HepG2 (cell line): Measurements from ENCODE around the gene GLCE. TPM values are rescaled to one million over a fixed set of nuclear protein-coding genes. Genes with fewer than 3 reads are reported as not detected.

ENCODE experiments used
- ATAC-seq: fragments of 200-7000 bp; cut with Tn5 transposase; 3 replicates; pipeline ENCODE4 v1.9.1; 2020; ENCODE audit warnings: mild to moderate bottlenecking, moderate library complexity
- BruUV-seq: library from RNA; stranded (reverse); fragments of 400-500 nt; replicated peaks from 2 replicates; lab custom pipeline; 2021; lab: Mats Ljungman, UMichigan
- CTCF ChIA-PET: fragments of 300-600 bp; formaldehyde crosslinking; extraction: SDS; loops from one replicate; lab custom pipeline; 2021; ENCODE audit warnings: low total read pairs, inconsistent platforms, low intra/inter-chr PET ratio; lab: Yijun Ruan, JAX
- POLR2A ChIA-PET: fragments of 350-600 bp; sonication (Branson Sonifier 250); formaldehyde crosslinking; loops from one replicate; lab custom pipeline; 2020; ENCODE audit warnings: antibody characterized with exemption, inconsistent platforms; lab: Yijun Ruan, JAX
- DNase-seq: peaks from one replicate; pipeline ENCODE4 v3.0.0-alpha.2; 2015; ENCODE audit warnings: low spot score
- FAIRE-seq: peaks from 3 replicates; lab custom pipeline; 2011; peaks lifted over from hg19 to GRCh38; lab: Jason Lieb, UNC
- H2AFZ ChIP-seq: one replicate; pipeline ENCODE4 v1.6.1; 2011; ENCODE audit warnings: low read length, inconsistent platforms
- H3K27ac ChIP-seq: fragments of 300-600 bp; 3 replicates; pipeline ENCODE4 v1.8.0; 2011; ENCODE audit warnings: mixed run types, mild to moderate bottlenecking, mixed read lengths, low read length, inconsistent platforms; ENCODE audit not compliant: insufficient read depth; ENCODE audit errors: extremely low read length
- H3K27me3 ChIP-seq, 2 experiments: fragments of 200-600 bp in 1 of 2; 2 replicates in 1 of 2; 3 replicates in 1 of 2; pipeline versions ENCODE4 v1.6.0 to v1.8.0; 2011; ENCODE audit warnings: low read length in 2 of 2, mild to moderate bottlenecking in 2 of 2, moderate library complexity in 2 of 2, inconsistent platforms in 1 of 2; ENCODE audit not compliant: insufficient read depth in 2 of 2, control insufficient read depth in 1 of 2
- H3K36me3 ChIP-seq, 2 experiments: fragments of 200-600 bp in 1 of 2; replicated peaks in 1 of 2; 2 replicates in 1 of 2; 3 replicates in 1 of 2; pipeline versions ENCODE4 v1.5.1 to v1.8.0; 2011; ENCODE audit warnings: low read length in 2 of 2, inconsistent platforms in 1 of 2; ENCODE audit not compliant: insufficient read depth in 2 of 2, control insufficient read depth in 1 of 2
- H3K4me1 ChIP-seq: 2 replicates; pipeline ENCODE4 v1.5.1; 2012; ENCODE audit warnings: low read length, inconsistent platforms; ENCODE audit not compliant: insufficient read depth
- H3K4me2 ChIP-seq: 2 replicates; pipeline ENCODE4 v1.6.0; 2011; ENCODE audit warnings: low read depth, low read length, inconsistent platforms
- H3K4me3 ChIP-seq, 3 experiments: fragments of 200-600 bp in 1 of 3; sonication (generic), shearing (Covaris generic) in 1 of 3; replicated peaks in 1 of 3; 2 replicates each; pipeline ENCODE4 v1.5.1; 2011 to 2016; ENCODE audit warnings: low read length in 3 of 3, inconsistent platforms in 2 of 3, low read depth in 2 of 3, mild to moderate bottlenecking in 2 of 3, control low read depth in 1 of 3, mixed read lengths in 1 of 3; ENCODE audit not compliant: insufficient read depth in 1 of 3
- H3K79me2 ChIP-seq: one replicate; pipeline ENCODE4 v1.6.1; 2011; ENCODE audit warnings: low read length, inconsistent platforms; ENCODE audit not compliant: insufficient read depth
- H3K9ac ChIP-seq: 2 replicates; pipeline ENCODE4 v1.6.0; 2011; ENCODE audit warnings: mild to moderate bottlenecking, low read depth, low read length, inconsistent platforms; ENCODE audit not compliant: insufficient read depth
- H3K9me3 ChIP-seq: 2 replicates; pipeline ENCODE4 v1.5.1; 2012; ENCODE audit warnings: mild to moderate bottlenecking, low read length
- H4K20me1 ChIP-seq: 2 replicates; pipeline ENCODE4 v1.6.0; 2011; ENCODE audit warnings: inconsistent platforms, mild to moderate bottlenecking, low read length, moderate library complexity; ENCODE audit not compliant: insufficient read depth
- MED1 ChIP-seq: sonication (generic); formaldehyde crosslinking; IDR thresholded peaks from 2 replicates; pipeline ENCODE4 v1.4.0; 2020; ENCODE audit warnings: missing genetic modification reagents
- MZF1 ChIP-seq: sonication (generic); formaldehyde crosslinking; IDR thresholded peaks from 2 replicates; pipeline ENCODE4 v1.8.1; 2023; ENCODE audit warnings: mild to moderate bottlenecking, missing genetic modification reagents, borderline replicate concordance
- RAD21 ChIP-seq: fragments of 450-650 bp; formaldehyde crosslinking; IDR thresholded peaks from 2 replicates; pipeline ENCODE4 v1.5.0; 2020; ENCODE audit warnings: mild to moderate bottlenecking
- WGBS: methylation state at CpG from one replicate; pipeline ENCODE4 v1.1.6; 2017; ENCODE audit warnings: low lambda C conversion rate; 5-methylcytosine and 5-hydroxymethylcytosine counted together
- in situ Hi-C: cut with HindIII; loops from 2 replicates; pipeline ENCODE4 v1.10.0; 2017; ENCODE audit warnings: low pct_unique_long_range_greater_than_20kb; ENCODE audit not compliant: extremely low pct_ligation_motif_present
- intact Hi-C: fragments of 100-400 bp; cut with micrococcal nuclease; formaldehyde crosslinking; loops from one replicate; pipeline ENCODE4 v1.10.0; 2022; ENCODE audit not compliant: unreplicated experiment
- polyA plus RNA-seq, 8 experiments: library from polyadenylated mRNA; depleted of rRNA in 3 of 8; stranded (reverse) in 7 of 8; unstranded in 1 of 8; fragments of >200 nt; fragmentation: Illumina TruSeq in 4 of 8; extraction: Trizol in 4 of 8; gene quantifications; 2 replicates each; pipeline versions ENCODE4 v1.2.1 to v1.2.3, GENCODE V29; 2011 to 2016; ENCODE audit warnings: low read depth in 4 of 8, missing spikeins in 1 of 8, mixed read lengths in 1 of 8; ENCODE audit not compliant: insufficient read depth in 1 of 8
- total RNA-seq, 5 experiments: library from RNA; depleted of rRNA; stranded (reverse); fragments of >200 nt; fragmentation: Illumina TruSeq; extraction: Trizol; gene quantifications; 2 replicates each; pipeline ENCODE4 v1.2.3, GENCODE V29; 2016; ENCODE audit warnings: low read depth in 1 of 5

The GLCE gene
- total and polyA plus RNA-seq, 2 of the 13 experiments (the other 11 are each of a cell fraction or from before 2014, with no cell fraction given), result 12.9 to 23.4 TPM

DNA sequence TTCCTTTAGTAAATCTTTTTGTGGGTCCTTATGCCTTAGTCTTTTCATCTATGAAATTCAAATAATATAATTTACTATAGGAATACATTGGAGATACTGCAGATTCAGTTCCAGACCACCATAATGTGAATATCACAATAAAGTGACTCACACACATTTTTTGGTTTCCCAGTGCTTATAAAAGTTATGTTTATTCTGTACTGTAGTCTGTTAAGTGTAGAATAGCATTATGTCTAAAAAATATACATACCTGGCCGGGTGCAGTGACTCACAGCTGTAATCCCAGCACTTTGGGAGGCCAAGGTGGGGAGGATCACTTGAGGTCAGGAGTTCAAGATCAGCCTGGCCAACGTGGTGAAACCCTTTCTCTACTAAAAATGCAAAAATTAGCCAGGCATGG is 84.4 kb downstream of the GLCE start:
- Histone ChIP-seq H3K27ac (no peak overlapping the region), H3K79me2 (no peaks in the 10 kb centered on the region), H3K9ac (no peak overlapping the region), H3K4me3 (no peak overlapping the region), H3K4me1 (no peaks in the 10 kb centered on the region), H3K4me2 (no peak overlapping the region), H4K20me1 (no peaks in the 10 kb centered on the region), H2AFZ (no peak overlapping the region), H3K9me3 (no peaks in the 10 kb centered on the region), H3K27me3 (no peaks in the 10 kb centered on the region; a peak in 1 of 5 replicates), H3K36me3 (no peaks in the 10 kb centered on the region)
- 61% methylated on average over 2 of the region's 2 CpGs for WGBS
- ChIA-PET POLR2A (no interaction called here), CTCF (no interaction called here)
- BruUV-seq, result no TSS peak
- DNase-seq, result no peak
- TF ChIP-seq RAD21 (CRISPR knock-in tag) (no peak), MZF1 (no peak)
- intact Hi-C loops (no loop called here), in situ Hi-C loops (no loop called here)
- no peak for FAIRE-seq
- ATAC-seq, result no peak

DNA sequence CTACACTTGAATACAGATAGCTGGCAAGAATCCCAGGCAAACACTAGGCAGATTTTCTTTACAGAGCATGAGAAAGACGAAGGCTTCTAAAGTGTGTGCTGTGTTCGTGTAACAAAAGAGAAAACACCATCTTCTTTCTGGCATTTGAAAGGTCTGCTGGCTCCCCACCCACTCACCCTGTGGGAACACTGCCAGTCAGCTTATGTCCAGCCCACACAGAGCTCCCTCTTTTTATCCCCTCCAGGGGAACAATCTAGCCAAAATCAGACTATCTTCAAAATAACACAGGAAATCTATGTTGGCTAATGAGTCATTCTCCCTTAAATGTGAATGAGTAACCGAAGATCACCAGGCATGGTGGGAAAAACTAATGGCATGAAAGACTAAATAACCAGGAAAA is 92.7 kb downstream of the GLCE start:
- intact Hi-C loops (no loop called here), in situ Hi-C loops (no loop called here)
- no peak overlapping the region for H3K4me3 ChIP-seq
- ChIA-PET CTCF (no interaction called here), POLR2A (no interaction called here)
- DNase-seq (no peak), FAIRE-seq (no peak), ATAC-seq (no peak)
- no peaks in the 10 kb centered on the region for H3K27me3 ChIP-seq
- no peak for TF ChIP-seq MED1 (CRISPR knock-in tag)
- no peak overlapping the region for H3K4me2 ChIP-seq
- H3K9ac ChIP-seq, result no peak overlapping the region
- peaks cover 3% of the 10 kb centered on the region in 2 experiments; a peak in 2 of 5 replicates for H3K36me3 ChIP-seq
- 94% methylated on average over 3 of the region's 3 CpGs for WGBS
- H4K20me1 ChIP-seq, result no peaks in the 10 kb centered on the region
- H3K27ac ChIP-seq, result no peak overlapping the region
- no peak overlapping the region for H2AFZ ChIP-seq
- no peaks in the 10 kb centered on the region for H3K4me1 ChIP-seq
- H3K79me2 ChIP-seq, result no peaks in the 10 kb centered on the region
- no peaks in the 10 kb centered on the region for H3K9me3 ChIP-seq
- BruUV-seq, result no TSS peak
